HEK293 (cell line): Measurements from ENCODE around the gene RIC3.

Experiments used
- CTCF ChIA-PET: fragments of 350-600 bp; formaldehyde crosslinking; extraction: SDS; loops from one replicate; lab custom pipeline; 2021; ENCODE audit warnings: antibody characterized with exemption; lab: Yijun Ruan, JAX
- POLR2A ChIA-PET: fragments of 300-600 bp; formaldehyde crosslinking; extraction: SDS; loops from one replicate; lab custom pipeline; 2020; ENCODE audit warnings: antibody characterized with exemption, inconsistent platforms; lab: Yijun Ruan, JAX
- H3K27ac ChIP-seq: fragments of 200-500 bp; sonication (Bioruptor generic); 2 replicates; pipeline ENCODE4 v1.5.1; 2014; ENCODE audit warnings: low read depth, low read length, control low read depth, inconsistent platforms; ENCODE audit errors: extremely low read depth
- H3K36me3 ChIP-seq, 2 experiments: fragments of 200-500 bp in 1 of 2; sonication (Bioruptor generic) in 1 of 2; 1 replicate in 1 of 2; 2 replicates in 1 of 2; pipeline ENCODE4 v1.5.1; 2014 to 2017; ENCODE audit warnings: inconsistent platforms in 2 of 2, low read length in 2 of 2; ENCODE audit not compliant: control insufficient read depth in 2 of 2, insufficient read depth in 1 of 2
- H3K4me1 ChIP-seq: fragments of 200-500 bp; sonication (Bioruptor generic); 2 replicates; pipeline ENCODE4 v1.5.1; 2014; ENCODE audit warnings: mild to moderate bottlenecking, low read length, inconsistent platforms; ENCODE audit not compliant: control insufficient read depth, insufficient read depth
- H3K4me3 ChIP-seq: 2 replicates; pipeline ENCODE4 v1.5.1; 2011; ENCODE audit warnings: low read depth, mild to moderate bottlenecking, control low read depth, low read length, moderate library complexity
- H3K9me3 ChIP-seq: fragments of 200-500 bp; sonication (Bioruptor generic); 2 replicates; pipeline ENCODE4 v1.5.1; 2014; ENCODE audit warnings: low read depth, low read length, inconsistent platforms; ENCODE audit not compliant: control insufficient read depth, insufficient read depth
- CTCF ChIP-seq: fragments of 450-650 bp; formaldehyde crosslinking; IDR thresholded peaks from 2 replicates; pipeline ENCODE4 v1.5.1; 2016; ENCODE audit warnings: missing biosample characterization, missing genetic modification characterization
- GLIS1 ChIP-seq: fragments of 450-650 bp; formaldehyde crosslinking; IDR thresholded peaks from 2 replicates; pipeline ENCODE4 v1.5.1; 2016; ENCODE audit warnings: missing biosample characterization, missing genetic modification characterization
- IKZF3 ChIP-seq: fragments of 450-650 bp; IDR thresholded peaks from 2 replicates; pipeline ENCODE4 v1.5.0; 2018; ENCODE audit warnings: missing biosample characterization, mild to moderate bottlenecking, missing genetic modification characterization, moderate library complexity
- KLF17 ChIP-seq: fragments of 450-650 bp; formaldehyde crosslinking; IDR thresholded peaks from 2 replicates; pipeline ENCODE4 v1.5.1; 2016; ENCODE audit warnings: missing biosample characterization, missing genetic modification characterization
- PBX3 ChIP-seq: sonication (generic); formaldehyde crosslinking; IDR thresholded peaks from 2 replicates; pipeline ENCODE4 v1.8.1; 2022; ENCODE audit warnings: mild to moderate bottlenecking, moderate library complexity, missing genetic modification reagents
- PRDM2 ChIP-seq: fragments of 450-650 bp; formaldehyde crosslinking; IDR thresholded peaks from 2 replicates; pipeline ENCODE4 v1.5.1; 2016; ENCODE audit warnings: missing biosample characterization, missing genetic modification characterization, borderline replicate concordance
- REPIN1 ChIP-seq: fragments of 450-650 bp; formaldehyde crosslinking; IDR thresholded peaks from 2 replicates; pipeline ENCODE4 v1.5.1; 2017; ENCODE audit warnings: missing biosample characterization, missing genetic modification characterization, low read depth
- SP3 ChIP-seq: fragments of 450-650 bp; formaldehyde crosslinking; IDR thresholded peaks from 2 replicates; pipeline ENCODE4 v1.5.1; 2016; ENCODE audit warnings: missing biosample characterization, missing genetic modification characterization
- SP7 ChIP-seq: fragments of 450-650 bp; formaldehyde crosslinking; IDR thresholded peaks from 2 replicates; pipeline ENCODE4 v1.5.1; 2016; ENCODE audit warnings: missing biosample characterization, missing genetic modification characterization
- TCF7L2 ChIP-seq: IDR thresholded peaks from 2 replicates; pipeline ENCODE4 v1.6.1; 2011; ENCODE audit warnings: low read depth, mild to moderate bottlenecking, inconsistent platforms, low read length, moderate library complexity, borderline replicate concordance
- ZBTB17 ChIP-seq: fragments of 450-650 bp; formaldehyde crosslinking; IDR thresholded peaks from 2 replicates; pipeline ENCODE4 v1.5.1; 2016; ENCODE audit warnings: missing biosample characterization, missing genetic modification characterization
- ZBTB26 ChIP-seq: fragments of 450-650 bp; formaldehyde crosslinking; optimal IDR thresholded peaks from 2 replicates; pipeline ENCODE3; 2016; ENCODE audit warnings: missing biosample characterization, mild to moderate bottlenecking, missing genetic modification characterization
- ZBTB48 ChIP-seq: fragments of 450-650 bp; formaldehyde crosslinking; IDR thresholded peaks from 2 replicates; pipeline ENCODE4 v1.5.1; 2016; ENCODE audit warnings: missing biosample characterization, missing genetic modification characterization
- ZEB2 ChIP-seq: fragments of 450-650 bp; formaldehyde crosslinking; IDR thresholded peaks from 2 replicates; pipeline ENCODE4 v1.5.1; 2016; ENCODE audit warnings: missing biosample characterization, missing genetic modification characterization
- ZNF10 ChIP-seq: fragments of 450-650 bp; formaldehyde crosslinking; IDR thresholded peaks from 2 replicates; pipeline ENCODE4 v1.5.1; 2017; ENCODE audit warnings: missing biosample characterization, missing genetic modification characterization
- ZNF223 ChIP-seq: fragments of 450-650 bp; formaldehyde crosslinking; IDR thresholded peaks from 2 replicates; pipeline ENCODE4 v1.5.1; 2016; ENCODE audit warnings: missing biosample characterization, missing genetic modification characterization
- ZNF311 ChIP-seq: fragments of 450-650 bp; formaldehyde crosslinking; IDR thresholded peaks from 2 replicates; pipeline ENCODE4 v1.5.1; 2017; ENCODE audit warnings: missing biosample characterization, missing genetic modification characterization, borderline replicate concordance
- ZNF362 ChIP-seq: fragments of 450-650 bp; formaldehyde crosslinking; IDR thresholded peaks from 2 replicates; pipeline ENCODE4 v1.5.1; 2016; ENCODE audit warnings: missing biosample characterization, missing genetic modification characterization
- ZNF555 ChIP-seq: fragments of 450-650 bp; formaldehyde crosslinking; conservative IDR thresholded peaks from 2 replicates; pipeline ENCODE4 v1.5.1; 2017; ENCODE audit warnings: missing biosample characterization, mild to moderate bottlenecking, missing genetic modification characterization, inconsistent platforms
- ZNF629 ChIP-seq: fragments of 450-650 bp; formaldehyde crosslinking; IDR thresholded peaks from 2 replicates; pipeline ENCODE4 v1.5.1; 2017; ENCODE audit warnings: missing biosample characterization, missing genetic modification characterization
- ZNF660 ChIP-seq: fragments of 450-650 bp; IDR thresholded peaks from 2 replicates; pipeline ENCODE4 v1.5.1; 2018; ENCODE audit warnings: missing biosample characterization, mild to moderate bottlenecking, missing genetic modification characterization
- ZSCAN30 ChIP-seq: fragments of 450-650 bp; IDR thresholded peaks from 2 replicates; pipeline ENCODE4 v1.5.1; 2018; ENCODE audit warnings: missing biosample characterization, mild to moderate bottlenecking, missing genetic modification characterization, moderate library complexity

The RIC3 gene

GRCh38 chr11:8080674-8081590 is 87.9 kb downstream of the RIC3 start, which contains the start of gene TUB (continued):
- TF ChIP-seq IKZF3 (tag by site-specific recombination): no peak
- no peak for TF ChIP-seq ZNF311
- no peak for TF ChIP-seq ZNF223 (tag by site-specific recombination)
- 0 out of 2 replicates have a peak, but pooled peaks have one; percentile 18 for TF ChIP-seq GLIS1 (tag by site-specific recombination)
- TF ChIP-seq SP7 (tag by site-specific recombination): peak; percentile 52; the same call in 1 of the 2 replicates
- TF ChIP-seq ZBTB17 (tag by site-specific recombination): peak; percentile 79
- peak; percentile 50; the same call in 1 of the 2 replicates for TF ChIP-seq ZBTB48 (tag by site-specific recombination)
- peak; percentile 39; the same call in 1 of the 2 replicates for TF ChIP-seq CTCF (tag by site-specific recombination)
- TF ChIP-seq ZSCAN30 (tag by site-specific recombination): peak; percentile 38; the same call in 1 of the 2 replicates
- TF ChIP-seq PBX3 (CRISPR knock-in tag): peak; percentile 27; the same call in 1 of the 2 replicates
- peak; percentile 46; the same call in 1 of the 2 replicates for TF ChIP-seq KLF17 (tag by site-specific recombination)
- TF ChIP-seq ZEB2: peak; percentile 62
- no peak for TF ChIP-seq PRDM2 (tag by site-specific recombination)

GRCh38 chr11:8080069-8080670 is 88.7 kb downstream of the RIC3 start:
- H3K4me1 ChIP-seq: 0 out of 2 replicates have a peak, but pooled peaks cover 3% of the 10 kb centered on the region
- CTCF ChIA-PET: interaction anchor here (0.7 to 2.8 kb wide), 6 partner anchors 9 to 75 kb away, joined by 3 to 18 read pairs (median 4); no protein-coding TSS in a partner anchor
- peaks cover 0 to 4% of the 10 kb centered on the region in 2 experiments; a peak in 1 of 3 replicates for H3K36me3 ChIP-seq
- no peak overlapping the region for H3K4me3 ChIP-seq
- H3K27ac ChIP-seq: no peak overlapping the region
- POLR2A ChIA-PET: no interaction called here
- H3K9me3 ChIP-seq: no peaks in the 10 kb centered on the region
- TF ChIP-seq ZSCAN30 (tag by site-specific recombination) (no peak), SP7 (tag by site-specific recombination) (no peak), ZNF660 (tag by site-specific recombination) (no peak), ZBTB26 (no peak), ZNF629 (tag by site-specific recombination) (no peak), ZNF362 (no peak), ZNF10 (no peak), SP3 (tag by site-specific recombination) (no peak), TCF7L2 (no peak), REPIN1 (tag by site-specific recombination) (no peak), ZNF555 (tag by site-specific recombination) (no peak)
